GM19372 (cell line): Measurements from ENCODE around the gene ABCC4.
A peak's percentile ranks its signal among the peaks of the same experiment; 100 is the strongest.

ENCODE experiments used
- ATAC-seq: cut with Tn5 transposase; IDR thresholded peaks from one replicate; pipeline ENCODE4 v1.9.1; 2021; ENCODE audit warnings: mild to moderate bottlenecking, low read depth, moderate library complexity; ENCODE audit not compliant: unreplicated experiment

Gene ABCC4

DNA sequence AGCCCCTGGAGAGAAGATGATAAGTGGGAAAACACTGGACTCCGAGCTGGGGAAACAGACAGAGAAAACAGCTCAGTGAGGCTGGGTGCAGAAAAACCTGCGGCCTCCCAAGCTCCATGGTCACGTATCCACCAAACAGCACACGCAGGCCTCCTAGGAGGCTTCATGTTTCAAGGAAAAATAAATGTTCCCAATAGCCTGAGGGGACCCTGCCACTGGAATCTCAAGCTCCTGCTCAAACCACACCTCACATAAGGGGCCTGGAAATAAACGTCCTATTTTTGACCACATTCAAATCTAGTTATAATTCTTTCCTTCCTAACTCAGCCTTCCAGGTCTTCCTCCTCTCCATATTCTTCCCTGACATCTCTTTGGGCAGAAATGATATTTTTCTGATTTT is 225.7 kb downstream of the ABCC4 start:
- ATAC-seq = no peak

DNA sequence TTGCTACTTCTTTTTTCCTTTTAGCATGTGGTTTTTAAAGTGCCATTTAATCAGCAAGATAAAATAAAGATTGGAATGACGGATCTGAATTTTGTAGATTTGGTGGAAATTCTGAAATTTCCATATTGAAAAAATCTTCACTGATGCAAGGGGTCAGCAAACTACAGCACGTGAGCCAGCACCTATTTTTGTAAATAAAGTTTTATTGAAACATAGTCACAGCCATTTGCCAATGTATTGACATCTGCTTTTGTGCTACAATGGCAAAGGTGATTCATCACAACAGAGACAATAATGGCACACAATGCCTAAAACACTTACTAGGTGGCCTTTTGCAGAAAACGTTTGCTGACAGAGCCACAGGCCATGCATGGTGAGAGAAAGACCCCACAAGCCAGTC is 226.4 kb downstream of the ABCC4 start:
- no peak for ATAC-seq

DNA sequence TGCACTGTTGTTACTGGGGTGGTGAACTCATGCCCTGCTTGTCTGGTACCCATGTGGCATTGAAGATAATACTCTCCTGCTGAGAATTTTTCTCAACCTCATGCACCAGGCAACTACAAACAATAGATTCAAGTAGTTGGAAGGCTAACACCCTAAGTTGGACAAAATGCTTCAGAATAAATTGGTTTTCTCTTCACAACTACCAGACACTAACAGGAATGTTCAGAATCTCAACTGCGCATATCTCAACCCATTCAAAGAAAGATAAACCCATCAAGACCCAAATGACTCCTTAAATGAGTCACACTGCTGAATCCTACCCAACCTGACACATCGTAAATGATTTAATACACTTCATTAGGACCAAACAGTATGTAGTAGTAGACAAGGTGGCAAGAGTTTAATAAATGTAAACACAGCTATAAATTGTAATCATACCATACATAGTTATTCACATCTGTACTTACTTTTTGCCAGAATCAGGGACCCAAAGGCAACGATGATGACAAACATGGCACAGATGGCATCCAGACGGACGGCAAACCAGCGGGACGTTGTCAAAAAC is 227.4 kb downstream of the ABCC4 start:
- no peak for ATAC-seq

DNA sequence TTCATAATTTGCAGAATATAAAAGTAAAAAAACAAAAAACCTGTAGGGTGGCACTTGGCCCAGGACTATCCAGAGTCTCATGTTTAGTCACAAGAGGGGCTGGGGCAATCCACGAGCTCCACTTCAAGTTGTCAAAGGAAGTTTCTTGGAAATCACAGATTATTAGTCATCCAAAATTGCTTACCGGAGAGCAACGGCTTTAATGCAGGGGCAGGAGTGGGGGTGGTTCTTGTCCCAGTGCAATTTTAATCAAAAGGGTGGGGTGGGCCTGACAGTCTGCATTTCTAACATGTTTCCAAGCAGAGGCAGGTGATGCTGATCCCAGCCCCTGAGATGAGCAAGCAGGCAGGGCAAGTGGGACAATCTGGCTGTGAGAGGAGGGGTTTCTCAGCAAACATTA is 233.9 kb downstream of the ABCC4 start:
- ATAC-seq = no peak

DNA sequence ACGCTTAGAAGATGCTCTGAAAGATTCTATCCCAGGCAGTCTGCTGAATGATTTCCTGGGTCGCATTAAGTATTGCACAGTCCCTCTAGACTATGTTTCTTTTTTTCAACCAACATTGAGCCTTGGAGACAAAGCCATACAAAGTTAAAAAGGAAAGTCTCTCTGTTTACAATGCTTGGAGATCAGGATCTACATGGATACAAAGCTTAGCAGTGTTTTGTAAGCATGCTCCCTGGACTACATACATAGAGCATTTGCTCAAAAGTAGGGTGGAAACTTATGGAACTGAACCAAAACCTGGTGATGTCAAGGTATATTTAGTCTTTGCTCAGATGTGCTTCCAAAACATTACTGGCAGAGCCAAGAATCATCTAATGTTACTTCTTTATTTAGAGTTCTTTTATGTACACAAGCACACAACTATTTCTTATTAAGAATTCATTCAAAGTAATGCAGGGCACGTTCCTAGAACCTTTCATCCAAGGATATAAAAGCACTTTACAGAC is 241.2 kb downstream of the ABCC4 start:
- no peak for ATAC-seq

DNA sequence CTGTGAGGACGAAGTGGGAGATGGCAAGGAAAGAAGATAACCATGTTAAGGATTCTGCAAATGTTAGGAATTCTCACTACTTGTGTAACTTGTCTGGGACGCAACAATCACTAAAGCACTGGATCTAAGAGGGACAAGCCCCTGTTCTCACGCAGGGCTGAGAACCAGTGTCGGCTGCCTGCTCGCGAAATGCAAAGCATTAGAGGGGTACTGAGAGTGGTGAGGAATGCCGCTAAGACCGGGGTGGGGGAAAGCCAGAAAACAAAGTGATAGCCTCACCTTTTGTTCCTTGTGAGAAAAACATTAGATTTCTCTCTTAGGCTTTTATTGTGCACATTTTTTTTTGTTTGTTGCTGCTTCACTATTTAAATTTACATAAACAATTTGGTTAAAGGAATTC is 241.9 kb downstream of the ABCC4 start:
- ATAC-seq = no peak

DNA sequence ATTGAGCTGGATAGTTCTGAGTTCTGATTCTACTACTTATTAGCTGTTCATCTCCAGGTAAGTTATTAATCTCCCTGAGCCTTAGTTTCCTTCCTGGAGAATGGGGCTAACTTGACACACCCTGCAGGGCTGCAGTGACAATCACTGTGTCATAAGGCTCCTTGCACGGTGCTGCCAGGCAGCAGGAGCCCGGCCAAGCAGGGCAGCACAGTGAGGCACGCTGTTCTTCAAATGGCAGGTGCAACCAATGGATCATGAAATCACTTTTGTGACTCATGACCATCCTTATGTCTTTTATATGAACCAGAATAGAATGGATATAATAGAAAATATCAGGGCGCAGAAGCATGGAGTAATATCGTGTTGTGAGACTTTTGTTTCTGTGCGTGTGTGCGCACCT is 242.6 kb downstream of the ABCC4 start:
- ATAC-seq = no peak

DNA sequence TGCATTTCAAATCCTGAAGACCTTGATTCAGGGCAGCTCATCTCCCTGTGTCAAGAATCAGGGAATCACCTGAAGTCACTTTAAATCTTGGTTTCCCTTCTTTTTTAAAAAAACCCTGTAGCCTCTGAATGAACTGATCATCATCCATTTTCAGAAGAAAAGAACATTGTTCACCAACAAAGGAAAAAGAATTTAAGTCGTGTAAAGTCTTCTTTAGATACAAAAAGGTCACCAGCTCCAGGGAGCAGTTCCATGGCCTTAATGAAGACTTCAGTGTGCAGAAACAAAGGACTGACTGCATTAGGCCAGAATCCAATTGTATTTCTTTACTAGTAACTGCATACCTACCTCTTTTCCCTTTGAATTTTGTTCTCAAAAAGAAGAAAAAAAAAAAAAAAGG is 245.0 kb downstream of the ABCC4 start:
- ATAC-seq = no peak

DNA sequence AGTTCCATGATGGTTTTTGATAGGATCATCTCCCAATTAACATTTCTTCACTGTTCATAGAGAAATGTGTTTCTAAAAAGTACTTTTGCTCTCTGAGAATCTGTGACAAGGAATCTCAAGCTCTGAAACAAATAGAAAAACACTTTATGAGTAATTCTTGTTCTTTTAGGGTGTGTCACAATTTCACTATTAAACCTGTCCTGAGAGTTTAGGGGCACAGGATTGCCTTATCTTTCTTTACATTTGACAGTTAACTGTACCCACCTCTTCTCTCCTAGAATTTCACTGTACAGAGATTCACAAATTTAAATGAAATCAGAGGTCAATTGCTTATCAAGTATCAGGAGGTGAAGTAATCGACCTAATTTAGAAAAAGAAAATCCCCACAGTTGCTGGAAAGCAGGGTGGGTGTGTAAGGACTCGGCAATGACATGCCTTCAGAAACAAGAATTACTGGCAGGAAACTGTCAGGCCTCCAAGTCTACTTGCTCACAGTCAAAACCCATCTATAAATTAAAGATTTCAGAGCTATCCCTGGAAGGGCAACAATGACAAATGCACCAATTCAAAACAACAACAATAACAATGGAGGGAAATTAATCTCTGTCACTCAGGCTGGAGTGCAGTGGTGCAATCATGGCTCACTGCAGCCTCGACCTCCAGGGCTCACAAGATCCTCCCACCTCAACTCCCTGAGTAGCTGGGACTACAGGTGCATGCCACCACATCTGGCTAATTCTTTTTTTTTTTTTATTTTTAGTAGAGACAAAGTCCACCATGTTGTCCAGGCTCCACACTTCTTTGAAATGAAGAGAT is 250.2 kb downstream of the ABCC4 start:
- peak; percentile 56 for ATAC-seq

DNA sequence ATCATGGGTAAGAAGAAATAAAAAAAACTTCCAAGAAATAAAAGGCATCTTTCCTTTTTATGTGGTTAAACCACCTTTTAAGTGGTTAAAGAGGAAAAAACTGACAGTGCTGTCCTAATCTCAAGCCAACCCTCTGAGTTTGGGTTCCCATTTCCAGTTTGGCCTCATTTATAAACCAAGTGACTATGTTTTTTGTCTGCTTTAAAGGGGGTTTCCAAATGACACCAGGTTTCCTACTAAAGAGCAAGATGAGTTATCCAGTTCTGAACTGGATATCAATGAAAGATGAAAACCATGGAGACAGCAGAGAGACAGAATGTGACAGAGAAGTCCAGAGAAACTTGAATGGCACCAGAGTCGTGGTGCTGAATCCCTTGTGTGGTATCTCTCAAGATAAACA is 251.5 kb downstream of the ABCC4 start:
- ATAC-seq = no peak

DNA sequence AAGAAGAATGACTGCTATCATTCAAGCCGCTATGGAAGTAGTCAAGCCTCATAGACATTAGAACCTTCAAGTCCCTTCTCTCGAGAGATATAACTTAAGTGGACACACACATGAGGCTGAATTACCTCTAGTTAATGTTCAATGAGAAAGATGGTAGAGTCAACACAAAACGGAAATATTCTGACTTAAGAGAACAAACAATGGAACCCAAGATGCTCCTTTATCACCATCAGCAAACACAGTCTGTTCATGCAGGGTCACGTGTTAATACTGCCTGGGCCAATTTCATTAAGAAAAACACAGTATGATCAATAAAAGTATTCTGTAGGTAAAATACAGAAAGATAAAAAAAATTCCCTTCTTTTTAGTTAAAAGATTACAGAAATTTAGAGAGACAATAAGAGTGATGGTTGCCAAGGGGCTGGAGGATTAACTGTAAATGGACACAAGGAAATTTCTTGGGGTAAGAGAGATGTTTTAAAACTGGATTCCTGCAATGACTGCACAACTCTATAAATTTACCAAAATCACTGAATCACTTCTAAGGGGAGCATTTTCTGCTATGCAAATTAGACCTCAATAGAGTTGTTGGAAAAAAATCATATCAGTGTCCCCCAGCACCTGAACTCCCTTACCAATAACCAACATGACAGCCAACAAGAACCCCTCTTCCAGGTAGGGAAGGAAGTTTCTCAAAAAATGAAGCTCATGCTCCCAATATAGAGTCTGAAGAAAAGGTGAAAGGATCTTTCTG is 256.6 kb downstream of the ABCC4 start:
- no peak for ATAC-seq

DNA sequence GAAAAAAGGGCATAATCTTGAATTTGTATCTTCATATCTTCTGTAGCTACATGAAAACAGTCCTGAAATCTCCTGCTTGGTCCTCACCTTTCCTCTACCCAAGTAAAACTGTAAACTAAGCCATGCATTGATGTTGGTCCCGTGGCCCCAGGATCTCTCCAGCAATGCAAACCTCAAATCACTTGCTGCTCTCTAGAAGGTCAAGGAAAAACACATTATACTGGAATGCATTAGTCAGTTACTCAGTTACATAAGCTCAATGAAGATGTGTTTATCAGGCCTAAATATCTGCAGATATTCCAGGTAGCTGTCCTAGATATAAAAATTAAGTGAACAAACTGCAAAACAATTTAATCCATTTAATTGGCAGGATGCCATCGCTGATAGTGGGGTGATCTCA is 261.8 kb downstream of the ABCC4 start:
- ATAC-seq = no peak

DNA sequence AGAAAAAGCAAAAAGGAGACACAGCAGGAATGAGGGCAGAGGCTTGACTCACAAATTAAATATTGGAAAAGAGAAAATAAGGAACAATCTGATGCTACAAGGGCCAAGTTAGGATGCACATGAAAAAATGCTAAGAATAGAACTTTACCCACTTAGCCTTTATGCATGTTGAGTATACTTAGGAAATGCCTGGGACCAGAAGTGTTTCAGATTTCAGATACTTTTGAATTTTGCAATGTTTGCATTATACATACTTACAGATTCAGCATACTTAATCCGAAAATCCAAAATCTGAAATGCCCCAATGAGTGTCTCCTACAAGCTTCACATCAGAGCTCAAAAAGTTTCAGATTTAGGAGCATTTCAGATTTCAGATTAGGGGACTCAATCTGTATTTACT is 262.3 kb downstream of the ABCC4 start:
- no peak for ATAC-seq

DNA sequence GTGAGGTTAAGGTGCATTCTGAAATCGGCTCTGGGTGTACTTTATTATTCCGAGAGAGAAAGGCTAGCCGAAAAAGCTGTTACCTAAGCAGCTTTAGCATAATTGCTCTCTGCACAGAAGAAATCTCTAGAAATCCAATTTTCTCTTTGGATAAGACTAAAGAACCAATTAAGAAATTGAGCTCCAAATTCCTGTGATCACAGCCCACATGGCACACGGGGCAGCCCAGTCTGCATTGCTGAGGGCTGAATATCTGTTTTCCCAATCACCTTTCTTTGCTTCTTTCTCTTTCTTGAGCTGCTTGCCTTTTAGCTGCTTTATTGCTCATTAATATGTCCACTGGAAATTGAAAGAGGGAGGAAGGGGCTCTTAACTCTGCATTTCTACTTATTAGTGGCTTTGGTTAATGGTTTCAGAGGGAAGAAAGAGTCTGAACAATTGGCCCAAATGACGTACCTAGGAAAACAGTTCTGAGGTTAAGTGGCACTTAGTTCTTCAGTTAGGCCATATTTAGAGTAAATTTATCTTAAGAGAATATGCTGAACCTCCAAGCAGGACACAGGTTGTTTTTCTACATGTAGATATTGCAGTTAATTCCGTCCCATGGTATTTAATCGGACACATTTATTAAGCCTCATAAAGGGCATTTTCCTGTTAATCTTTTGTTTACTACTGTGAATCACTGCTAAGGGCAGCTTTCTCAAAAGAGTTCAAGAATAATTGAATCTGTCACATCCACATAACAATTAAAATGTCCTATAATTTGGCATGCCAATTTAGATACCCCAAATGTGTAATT is 265.7 kb downstream of the ABCC4 start:
- no peak for ATAC-seq

DNA sequence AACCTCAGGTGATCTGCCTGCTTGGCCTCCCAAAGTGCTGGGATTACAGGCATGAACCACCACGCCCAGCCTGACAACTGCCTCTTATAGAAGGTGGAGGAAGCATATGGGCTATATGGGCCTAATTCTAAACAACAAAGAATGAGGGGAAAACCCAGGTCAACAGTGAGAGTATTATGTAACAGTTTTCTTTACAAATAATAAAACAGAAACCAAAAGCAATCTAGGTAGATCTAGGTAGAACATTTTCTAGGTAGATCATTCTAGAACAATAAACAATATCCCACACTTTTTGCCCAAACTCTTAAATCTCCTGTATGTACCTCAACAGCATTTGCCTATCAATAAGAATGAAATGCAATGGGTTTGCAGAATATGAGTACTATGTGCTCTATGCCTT is 267.4 kb downstream of the ABCC4 start:
- ATAC-seq = peak; percentile 59

DNA sequence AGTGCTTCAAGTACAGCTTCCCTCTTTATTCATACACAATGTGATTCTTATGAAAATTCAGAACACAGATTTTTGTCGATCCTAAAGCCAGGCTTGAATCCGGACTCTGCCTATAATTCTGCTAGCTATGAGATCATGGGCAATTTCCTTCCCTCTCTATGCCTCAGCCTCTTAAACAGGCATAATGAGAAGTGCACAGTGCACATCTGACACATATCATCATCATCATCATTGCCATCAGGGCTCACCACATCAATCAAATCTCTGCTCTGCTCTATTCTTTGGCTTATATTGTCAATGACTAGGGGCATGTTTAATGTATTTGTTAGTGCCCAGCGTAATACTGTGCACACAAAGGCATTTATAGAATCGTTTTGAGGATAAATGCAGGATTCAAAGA is 269.1 kb downstream of the ABCC4 start:
- no peak for ATAC-seq

DNA sequence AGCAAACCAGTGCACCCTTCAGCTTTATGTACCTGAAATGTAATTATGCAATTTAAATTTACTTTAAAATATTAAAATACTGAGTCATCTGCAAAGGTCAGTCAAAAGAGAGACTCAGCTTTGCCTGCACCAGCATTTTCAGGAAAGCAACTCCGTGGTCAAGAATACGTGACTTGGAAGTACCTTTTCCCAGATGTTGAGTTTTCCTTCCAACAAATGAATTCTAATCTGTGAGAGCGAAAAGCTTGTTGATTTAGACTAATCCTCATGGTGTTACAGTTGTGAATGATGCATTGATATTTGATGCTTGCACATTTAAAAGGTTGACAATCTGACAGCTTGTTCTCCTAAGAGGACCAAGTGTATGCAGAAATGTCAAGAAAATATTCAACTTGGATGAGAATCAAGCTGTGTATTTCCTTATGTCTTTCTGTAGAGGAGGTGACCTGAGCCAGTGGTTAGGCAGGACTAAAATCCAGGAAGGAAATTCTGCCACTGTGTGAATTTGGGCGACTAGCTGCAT is 270.4 kb downstream of the ABCC4 start:
- ATAC-seq = no peak

DNA sequence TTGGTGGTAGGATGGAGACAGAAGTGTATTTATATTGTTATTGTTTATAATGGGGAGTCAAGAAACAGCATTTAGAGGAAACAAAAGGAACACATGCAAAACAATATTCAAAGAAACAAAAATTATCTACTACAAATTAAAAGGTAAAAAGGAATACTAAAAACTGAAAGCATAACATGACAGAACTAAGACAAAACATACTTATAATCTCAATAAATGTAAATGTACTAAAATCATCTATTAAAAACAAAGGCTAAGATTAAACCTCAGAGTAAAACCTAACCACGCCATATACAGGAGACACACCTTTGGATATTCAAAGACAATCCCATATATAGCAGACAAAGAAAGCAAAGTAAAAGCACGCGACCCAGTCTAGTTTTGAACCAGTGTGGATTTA is 273.6 kb downstream of the ABCC4 start:
- ATAC-seq = no peak

DNA sequence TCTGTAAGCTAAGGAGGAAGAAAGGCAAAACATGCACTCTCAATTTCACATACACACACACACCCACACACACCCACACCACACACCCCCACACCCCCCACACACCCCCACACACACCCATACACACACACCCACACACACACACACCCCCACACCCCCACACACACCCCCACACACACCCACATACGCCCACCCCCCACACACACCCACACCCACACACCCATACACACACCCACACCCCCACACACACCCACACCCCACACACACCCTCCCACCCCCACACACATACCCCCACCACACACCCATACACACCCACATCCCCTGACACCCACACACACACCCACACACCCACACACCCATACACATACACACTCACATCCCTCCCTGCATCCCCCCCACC is 276.1 kb downstream of the ABCC4 start:
- no peak for ATAC-seq

DNA sequence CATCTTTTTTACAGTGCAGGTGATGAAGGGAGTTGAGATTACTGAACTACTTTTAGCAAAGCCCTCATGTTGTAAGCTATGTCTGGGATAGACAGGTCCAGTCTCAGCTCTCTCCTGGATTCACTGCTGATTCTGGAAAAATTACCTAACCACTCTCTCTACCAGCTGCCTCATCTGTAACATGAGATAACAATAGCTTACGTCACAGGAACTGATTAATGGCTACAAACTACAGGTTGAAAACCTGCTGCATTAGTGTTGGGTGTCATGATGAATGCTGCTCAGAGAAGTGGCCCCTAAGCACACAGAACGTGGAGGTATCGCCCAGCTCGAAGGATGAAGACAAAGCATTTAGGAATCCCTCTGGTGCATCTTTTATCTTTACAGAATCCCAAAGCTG is 277.8 kb downstream of the ABCC4 start:
- no peak for ATAC-seq
